Spinal cord (tissue), 10 donors: ENCODE results near the gene TPSAB1. TPM values are rescaled to one million over a fixed set of nuclear protein-coding genes. Genes with fewer than 3 reads are reported as not detected.

ENCODE experiments used
- DNase-seq, 6 donors: peaks; one replicate each; pipeline versions ENCODE4 v3.0.0 to v3.0.0-alpha.2; 2013 to 2015; ENCODE audit warnings: low spot score in 6 of 6, low read depth in 4 of 6
- H3K27ac ChIP-seq: one replicate; pipeline ENCODE4 v1.5.1; 2013; ENCODE audit warnings: low read depth, low read length, control low read depth
- H3K27me3 ChIP-seq: one replicate; pipeline ENCODE4 v1.6.1; 2013; ENCODE audit warnings: low read length; ENCODE audit not compliant: control insufficient read depth, insufficient read depth
- H3K36me3 ChIP-seq: one replicate; pipeline ENCODE4 v1.6.1; 2013; ENCODE audit warnings: low read length; ENCODE audit not compliant: control insufficient read depth, insufficient read depth
- H3K4me1 ChIP-seq: one replicate; pipeline ENCODE4 v1.6.1; 2013; ENCODE audit warnings: low read length; ENCODE audit not compliant: control insufficient read depth, insufficient read depth
- H3K4me3 ChIP-seq: one replicate; pipeline ENCODE4 v1.5.1; 2013; ENCODE audit warnings: low read depth, low read length, control low read depth
- H3K9me3 ChIP-seq: one replicate; pipeline ENCODE4 v1.6.1; 2013; ENCODE audit warnings: low read length; ENCODE audit not compliant: control insufficient read depth, insufficient read depth
- WGBS: methylation state at CpG from one replicate; pipeline ENCODE4 v1.1.5; 2013; ENCODE audit warnings: missing lambda C conversion rate; ENCODE audit not compliant: insufficient coverage; 5-methylcytosine and 5-hydroxymethylcytosine counted together
- polyA plus RNA-seq, 2 donors: library from polyadenylated mRNA; unstranded; fragments of 120-200 nt; gene quantifications; one replicate each; pipeline ENCODE4 v1.2.1, GENCODE V29; 2013; ENCODE audit not compliant: insufficient read length in 2 of 2
- total RNA-seq, 2 donors: library from RNA; depleted of rRNA in 1 of 2; stranded (reverse); fragments of 120-200 nt in 1 of 2; fragments of >200 nt in 1 of 2; gene quantifications; one replicate each; pipeline versions ENCODE4 v1.2.3 to v1.2.4, GENCODE V29; 2013 to 2014
- donor health status: healthy.

TPSAB1 gene
- total and polyA plus RNA-seq, 4 donors, result 0.65 to 2.4 (median 1.2) TPM; not detected in 1

DNA sequence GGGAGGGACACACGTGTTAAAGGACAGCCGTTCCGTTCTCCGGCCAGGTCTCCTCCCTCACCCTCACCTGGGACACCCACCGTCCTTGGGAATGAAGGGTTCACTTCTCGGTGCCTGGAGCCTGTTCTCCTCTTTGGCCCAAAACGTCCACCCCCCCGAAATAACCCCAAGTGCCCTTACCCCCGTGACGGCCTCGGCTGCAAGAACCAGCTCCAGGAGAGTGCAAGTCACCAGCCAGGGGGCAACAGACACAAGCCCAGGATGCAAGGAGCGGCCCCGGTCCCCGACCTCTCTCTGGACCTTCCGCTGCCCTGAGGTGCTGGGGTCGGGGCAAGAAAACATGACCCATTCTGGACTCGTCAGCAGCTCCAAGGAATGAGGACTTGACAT, 49.0 kb downstream of the TPSAB1 start:
- Histone ChIP-seq H3K4me1 (peaks cover 18% of the 10 kb centered on the region), H3K9me3 (no peaks in the 10 kb centered on the region), H3K27me3 (peaks cover 56% of the 10 kb centered on the region), H3K27ac (no peak overlapping the region), H3K4me3 (no peak overlapping the region), H3K36me3 (no peaks in the 10 kb centered on the region)
- WGBS, result 12% methylated on average over 13 of the region's 17 CpGs
- DNase-seq, result no peak

DNA sequence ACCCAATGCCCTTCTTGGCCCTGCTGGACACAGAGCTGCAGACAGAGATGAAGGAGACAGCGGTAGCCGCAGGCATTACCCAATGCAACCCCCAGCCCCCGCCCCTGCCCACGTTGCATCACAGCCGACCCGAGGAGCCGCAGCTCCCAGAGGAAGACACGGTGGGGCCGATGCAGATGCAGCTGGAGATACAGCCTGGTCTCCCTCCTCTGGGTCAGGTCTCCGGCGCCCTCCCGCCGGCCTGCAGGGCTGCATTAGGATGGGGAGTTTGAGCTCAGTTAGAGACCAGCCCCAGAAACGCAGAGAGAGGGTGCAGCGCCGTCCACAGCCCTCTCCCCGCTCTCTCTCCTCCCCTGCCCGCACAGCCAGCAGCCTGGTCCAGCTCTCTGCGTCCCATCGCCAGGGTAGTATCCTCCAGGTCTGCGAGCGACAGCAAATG, 49.6 kb downstream of the TPSAB1 start:
- DNase-seq, result no peak
- WGBS, result 12% methylated on average over 20 of the region's 22 CpGs
- no peaks in the 10 kb centered on the region for H3K36me3 ChIP-seq
- H3K4me1 ChIP-seq, result peaks cover 18% of the 10 kb centered on the region
- no peak overlapping the region for H3K4me3 ChIP-seq
- H3K27me3 ChIP-seq, result peaks cover 55% of the 10 kb centered on the region
- no peaks in the 10 kb centered on the region for H3K9me3 ChIP-seq
- no peak overlapping the region for H3K27ac ChIP-seq

DNA sequence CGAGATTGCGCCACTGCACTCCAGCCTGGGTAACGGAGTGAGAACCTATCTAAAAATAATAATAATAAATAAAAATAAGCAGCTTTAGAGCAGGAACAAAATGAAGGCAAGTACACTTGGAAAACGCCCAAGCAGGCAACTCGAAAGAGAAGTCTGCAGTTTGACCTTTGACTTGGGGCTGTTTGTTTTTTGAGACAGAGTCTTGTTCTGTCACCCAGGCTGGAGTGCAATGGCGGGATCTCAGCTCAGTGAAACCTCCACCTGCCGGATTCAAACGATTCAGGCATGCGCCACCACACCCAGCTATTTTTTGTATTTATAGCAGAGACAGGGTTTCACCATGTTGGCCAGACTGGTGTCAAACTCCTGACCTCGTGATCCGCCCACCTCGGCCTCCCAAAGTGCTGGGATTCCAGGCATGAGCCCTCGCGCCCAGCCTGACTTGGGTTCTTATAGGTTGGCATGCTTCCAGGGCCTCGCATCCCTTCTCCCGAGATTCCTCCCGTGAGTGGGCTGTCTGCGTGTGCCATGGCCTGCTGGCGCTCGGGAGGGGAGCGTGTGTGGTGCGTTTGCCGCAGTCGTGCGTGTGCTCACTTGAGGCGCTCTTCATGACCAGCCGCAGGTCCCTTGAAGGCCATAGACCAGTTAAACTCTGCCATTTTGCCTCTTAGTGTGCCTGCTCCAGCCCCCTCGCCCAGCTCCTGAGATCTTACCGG, 50.5 kb downstream of the TPSAB1 start:
- 68% methylated on average over 22 of the region's 29 CpGs for WGBS
- Histone ChIP-seq H3K36me3 (no peaks in the 10 kb centered on the region), H3K9me3 (no peaks in the 10 kb centered on the region), H3K4me1 (peaks cover 18% of the 10 kb centered on the region), H3K27me3 (peaks cover 53% of the 10 kb centered on the region), H3K4me3 (no peak overlapping the region), H3K27ac (no peak overlapping the region)
- no peak for DNase-seq

DNA sequence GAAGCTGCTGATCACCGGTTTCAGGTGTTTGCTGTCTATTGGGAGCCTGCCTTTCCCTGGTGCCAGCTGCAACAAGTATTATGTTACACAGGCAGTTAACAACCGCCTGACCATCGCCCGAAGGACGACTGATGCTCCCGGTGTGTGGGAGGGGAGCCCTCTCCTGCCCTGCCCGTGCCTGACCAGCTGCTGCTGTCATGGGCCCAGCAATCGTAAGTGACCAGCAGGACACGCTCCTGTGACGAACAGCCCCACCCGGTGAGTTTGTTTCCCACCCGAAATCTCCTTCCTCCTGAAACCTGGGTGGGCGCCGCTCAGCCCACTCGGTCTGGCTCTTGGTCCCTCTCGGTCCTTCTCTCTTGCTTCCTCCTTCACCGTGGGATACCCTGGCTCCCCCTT, 51.1 kb downstream of the TPSAB1 start:
- no peak overlapping the region for H3K4me3 ChIP-seq
- DNase-seq, result no peak
- H3K36me3 ChIP-seq, result no peaks in the 10 kb centered on the region
- H3K27ac ChIP-seq, result no peak overlapping the region
- peaks cover 49% of the 10 kb centered on the region for H3K27me3 ChIP-seq
- peaks cover 18% of the 10 kb centered on the region for H3K4me1 ChIP-seq
- 47% methylated on average over 17 of the region's 17 CpGs for WGBS
- no peaks in the 10 kb centered on the region for H3K9me3 ChIP-seq

Other genes with a start within 250 kb of the TPSAB1 start
- gene SSTR5, start 168.0 kb upstream of the TPSAB1 start, total RNA-seq, result under 1 TPM; 0.69 to 0.88 TPM
- under 1 TPM; 0.38 to 0.96 TPM for gene SSTR5, start 168.0 kb upstream of the TPSAB1 start, polyA plus RNA-seq
- gene C1QTNF8, start 144.5 kb upstream of the TPSAB1 start, total RNA-seq, result under 1 TPM; 0.17 to 0.20 TPM
- under 1 TPM; 0.29 to 0.59 TPM for gene C1QTNF8, start 144.5 kb upstream of the TPSAB1 start, polyA plus RNA-seq
- gene CACNA1H, start 87.6 kb upstream of the TPSAB1 start, total RNA-seq, result 1 to 10 TPM; 7.8 to 8.1 TPM
- 10 to 100 TPM; 18.0 to 20.1 TPM for gene CACNA1H, start 87.6 kb upstream of the TPSAB1 start, polyA plus RNA-seq
- gene TPSG1, start 15.4 kb upstream of the TPSAB1 start, total RNA-seq, result not detected
- gene TPSG1, start 15.4 kb upstream of the TPSAB1 start, polyA plus RNA-seq, result under 1 TPM; 0.41 to 0.89 TPM
- under 1 TPM in 1 of 2 donors, not detected in 1; 0.61 TPM for gene TPSB2, start 10.5 kb upstream of the TPSAB1 start, total RNA-seq
- 1 to 10 TPM in 1 of 2 donors, not detected in 1; 1.5 TPM for gene TPSB2, start 10.5 kb upstream of the TPSAB1 start, polyA plus RNA-seq
- gene TPSD1, start 15.4 kb downstream of the TPSAB1 start, total RNA-seq, result not detected
- gene TPSD1, start 15.4 kb downstream of the TPSAB1 start, polyA plus RNA-seq, result not detected
- 10 to 100 TPM; 28.7 to 46.6 TPM for gene UBE2I, start 68.9 kb downstream of the TPSAB1 start, total RNA-seq
- 100 to 1,000 TPM; 118 to 139 TPM for gene UBE2I, start 68.9 kb downstream of the TPSAB1 start, polyA plus RNA-seq
- gene BAIAP3, start 92.9 kb downstream of the TPSAB1 start, total RNA-seq, result 10 to 100 TPM; 30.1 to 48.1 TPM
- gene BAIAP3, start 92.9 kb downstream of the TPSAB1 start, polyA plus RNA-seq, result 10 to 100 TPM; 56.4 to 69.8 TPM
- gene TSR3, start 111.2 kb downstream of the TPSAB1 start, total RNA-seq, result 10 to 100 TPM; 28.9 to 58.4 TPM
- 10 to 100 TPM; 88.1 to 92.1 TPM for gene TSR3, start 111.2 kb downstream of the TPSAB1 start, polyA plus RNA-seq
- gene GNPTG, start 111.2 kb downstream of the TPSAB1 start, total RNA-seq, result 10 to 100 TPM; 33.5 to 81.4 TPM
- 100 to 1,000 TPM in 1 of 2 donors, 10 to 100 TPM in 1; 96.8 to 127 TPM for gene GNPTG, start 111.2 kb downstream of the TPSAB1 start, polyA plus RNA-seq
- gene UNKL, start 174.0 kb downstream of the TPSAB1 start, total RNA-seq, result 10 to 100 TPM; 13.2 to 15.0 TPM
- gene UNKL, start 174.0 kb downstream of the TPSAB1 start, polyA plus RNA-seq, result 10 to 100 TPM; 23.2 to 32.5 TPM
- 10 to 100 TPM in 1 of 2 donors, 1 to 10 TPM in 1; 8.2 to 15.8 TPM for gene UQCC4, start 180.0 kb downstream of the TPSAB1 start, total RNA-seq
- gene UQCC4, start 180.0 kb downstream of the TPSAB1 start, polyA plus RNA-seq, result 10 to 100 TPM; 18.4 to 18.6 TPM
- gene PERCC1, start 190.4 kb downstream of the TPSAB1 start, total RNA-seq, result not detected
- under 1 TPM in 1 of 2 donors, not detected in 1; 0.35 TPM for gene PERCC1, start 190.4 kb downstream of the TPSAB1 start, polyA plus RNA-seq
- gene CCDC154, start 203.9 kb downstream of the TPSAB1 start, total RNA-seq, result 1 to 10 TPM in 1 of 2 donors, under 1 TPM in 1; 0.59 to 2.2 TPM
- 1 to 10 TPM; 2.5 to 3.9 TPM for gene CCDC154, start 203.9 kb downstream of the TPSAB1 start, polyA plus RNA-seq
- 10 to 100 TPM; 43.8 to 50.5 TPM for gene CLCN7, start 234.3 kb downstream of the TPSAB1 start, total RNA-seq
- gene CLCN7, start 234.3 kb downstream of the TPSAB1 start, polyA plus RNA-seq, result 10 to 100 TPM; 65.7 to 75.6 TPM
- under 1 TPM in 1 of 2 donors, not detected in 1; 0.11 TPM for gene PTX4, start 248.2 kb downstream of the TPSAB1 start, total RNA-seq
- under 1 TPM in 1 of 2 donors, not detected in 1; 0.14 TPM for gene PTX4, start 248.2 kb downstream of the TPSAB1 start, polyA plus RNA-seq